Right ventricle myocardium superior (tissue), 1 donor: ENCODE results near the gene C9. TPM values are rescaled to one million over a fixed set of nuclear protein-coding genes. Genes with fewer than 3 reads are reported as not detected.
"Not testable (repeated sequence)": the region's sequence is repeated elsewhere in the genome, so short reads cannot be mapped to it uniquely, and the experiment has no call there.

ENCODE experiments used
- ATAC-seq: fragments of 200-7000 bp; cut with Tn5 transposase; one replicate; pipeline ENCODE4 v1.9.1; 2020; ENCODE audit warnings: mild to moderate bottlenecking; ENCODE audit not compliant: poor library complexity
- DNase-seq: peaks from one replicate; pipeline ENCODE4 v3.0.0-alpha.2; 2020
- intact Hi-C: fragments of 100-400 bp; cut with DNase I; formaldehyde crosslinking; loops from one replicate; pipeline ENCODE4 v1.11.2; 2022
- total RNA-seq: library from RNA; stranded (reverse); fragmentation: NEBNext Ultra II Directional; extraction: Animal tissue kit (Norgen Biotek cat#: 25700); gene quantifications from one replicate; pipeline ENCODE4 v1.2.1, GENCODE V29; 2021
- donor health status: DM: no; HTN: yes; CAD: no; lungs with severe emphysema.

The C9 gene
- total RNA-seq, 1 donor from 2014 or later, result not detected

GRCh38 chr5:39235648-39236047, 128.6 kb downstream of the C9 start:
- intact Hi-C loops, result no loop called here
- DNase-seq (no peak), ATAC-seq (no peak)

DNA sequence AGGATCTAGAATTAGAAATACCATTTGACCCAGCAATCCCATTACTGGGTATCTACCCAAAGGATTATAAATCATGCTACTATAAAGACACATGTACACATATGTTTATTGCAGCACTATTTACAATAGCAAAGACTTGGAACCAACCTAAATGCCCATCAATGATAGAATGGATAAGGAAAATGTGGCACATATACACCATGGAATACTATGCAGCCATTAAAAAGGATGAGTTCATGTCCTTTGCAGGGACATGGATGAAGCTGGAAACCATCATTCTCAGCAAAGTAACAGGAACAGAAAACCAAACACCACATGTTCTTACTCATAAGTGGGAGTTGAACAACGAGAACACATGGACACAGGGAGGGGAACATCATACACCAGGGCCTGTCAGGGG, 129.8 kb downstream of the C9 start:
- not testable (repeated sequence) for ATAC-seq, DNase-seq

More for the DNA sequence above, 129.8 kb downstream of the C9 start:
- intact Hi-C loops, result not testable (repeated sequence)

Other genes starting within 250 kb of the C9 start
- gene FYB1, start 144.9 kb downstream of the C9 start, total RNA-seq, result 4.2 TPM
- gene DAB2, start 60.5 kb upstream of the C9 start, total RNA-seq, result 29.9 TPM